EL (cell line): Measurements from ENCODE around the gene IFNL1.
"Not testable (repeated sequence)": the region's sequence is repeated elsewhere in the genome, so short reads cannot be mapped to it uniquely, and the experiment has no call there.

Source experiments
- DNase-seq: peaks from one replicate; pipeline ENCODE4 v3.0.0-alpha.2; 2016

IFNL1 gene

DNA sequence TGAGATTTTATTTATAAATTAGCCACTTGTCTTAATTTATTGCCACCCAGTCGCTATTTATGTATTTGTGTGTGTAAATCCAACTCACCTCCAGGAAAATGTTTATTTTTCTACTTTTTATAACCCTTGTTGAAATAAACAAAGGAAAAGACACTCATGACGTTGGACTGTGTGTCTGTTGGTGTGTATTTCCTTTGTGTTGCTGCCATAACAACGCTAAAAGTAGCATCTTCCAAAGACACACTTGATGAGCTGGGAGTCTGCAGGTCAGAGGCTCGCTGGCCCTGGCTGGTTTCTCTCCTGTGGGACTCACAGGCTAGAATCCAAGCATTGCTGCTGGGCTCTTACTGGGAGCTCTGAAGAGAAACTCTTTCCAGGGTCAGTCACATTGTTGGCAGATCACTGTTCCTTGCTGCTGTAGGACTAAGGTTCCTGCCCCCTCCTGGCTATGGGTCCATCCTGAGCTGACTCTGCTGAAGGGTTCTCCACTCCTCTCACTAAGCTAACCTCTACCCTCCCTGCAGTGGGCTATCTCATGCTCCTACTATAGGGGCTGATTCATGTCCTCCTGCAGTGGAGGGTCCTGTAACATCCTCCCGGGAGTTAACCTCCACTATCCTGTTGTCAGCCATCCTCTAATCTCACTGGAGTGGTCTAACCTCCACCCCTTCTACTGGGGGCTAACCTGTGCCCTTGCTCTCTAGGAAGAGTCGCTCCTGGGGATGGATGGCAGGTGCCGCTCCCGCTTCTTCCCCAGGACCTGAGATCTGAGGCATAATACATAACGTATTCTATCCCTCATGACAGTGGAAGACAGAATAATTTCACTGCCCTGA, 26.0 kb upstream of the IFNL1 start:
- DNase-seq: no peak

GRCh38 chr19:39273859-39274258, 22.3 kb upstream of the IFNL1 start:
- not testable (repeated sequence) for DNase-seq

GRCh38 chr19:39275578-39275977, 20.6 kb upstream of the IFNL1 start:
- DNase-seq: no peak

DNA sequence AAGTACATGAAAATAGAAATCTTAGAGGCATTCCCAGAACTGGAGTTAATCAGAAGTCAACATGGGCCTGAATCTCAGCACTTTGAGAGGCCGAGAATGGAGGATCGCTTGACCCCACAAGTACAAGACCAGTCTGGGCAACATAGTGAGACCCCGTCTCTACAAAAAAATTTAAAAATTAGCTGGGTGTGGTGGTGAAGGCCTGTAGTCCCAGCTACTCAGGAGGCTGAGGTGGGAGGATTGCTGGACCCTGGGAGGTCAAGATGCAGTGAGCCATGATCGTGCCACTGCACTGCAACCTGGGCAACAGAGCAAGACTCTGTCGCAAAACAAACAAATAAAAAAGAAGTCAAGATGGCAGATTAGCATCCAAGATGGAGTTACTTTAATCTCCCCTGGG, 19.5 kb upstream of the IFNL1 start:
- DNase-seq: no peak

GRCh38 chr19:39277598-39277997, 18.6 kb upstream of the IFNL1 start:
- peak; percentile 7 for DNase-seq

DNA sequence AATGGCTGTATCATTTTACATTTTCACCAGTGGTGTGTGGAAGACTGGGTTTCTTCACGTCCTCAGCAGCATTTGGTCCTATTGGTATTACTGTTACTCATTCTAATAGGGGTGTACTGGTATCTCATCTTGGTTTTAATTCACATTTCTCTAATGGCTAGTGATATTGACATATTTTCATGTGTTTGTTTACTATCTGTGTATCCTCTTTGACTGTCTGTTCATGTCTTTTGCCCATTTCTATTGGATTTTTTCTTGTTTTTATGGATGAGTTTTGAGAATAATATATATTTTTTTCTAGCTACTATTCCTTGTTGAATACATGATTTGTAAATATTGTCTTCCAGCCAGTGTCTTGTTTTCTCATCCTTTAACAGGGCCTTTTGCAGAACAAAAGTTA, 14.2 kb upstream of the IFNL1 start:
- DNase-seq: no peak

DNA sequence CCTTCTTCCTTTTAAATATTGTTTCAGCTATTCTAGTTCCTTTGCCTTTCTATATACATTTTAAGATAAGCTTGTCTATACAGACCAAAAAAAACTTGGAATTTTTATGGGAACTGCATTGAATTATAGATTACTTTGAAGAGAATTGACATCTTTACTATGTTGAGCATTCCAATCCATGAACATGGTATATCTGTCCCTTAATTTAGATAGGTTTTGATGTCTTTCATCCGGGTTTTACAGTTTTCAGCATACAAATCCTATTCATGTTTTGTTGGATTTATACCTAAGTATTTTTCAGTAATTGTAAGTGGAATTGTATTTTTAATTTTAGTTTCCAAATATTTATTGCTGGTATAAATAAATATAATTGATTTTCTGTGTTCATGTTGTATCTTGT, 12.2 kb upstream of the IFNL1 start:
- DNase-seq: no peak

GRCh38 chr19:39293394-39293793, 2.8 kb upstream of the IFNL1 start:
- DNase-seq: no peak

GRCh38 chr19:39296906-39297305, 699 bp downstream of the IFNL1 start:
- no peak for DNase-seq

DNA sequence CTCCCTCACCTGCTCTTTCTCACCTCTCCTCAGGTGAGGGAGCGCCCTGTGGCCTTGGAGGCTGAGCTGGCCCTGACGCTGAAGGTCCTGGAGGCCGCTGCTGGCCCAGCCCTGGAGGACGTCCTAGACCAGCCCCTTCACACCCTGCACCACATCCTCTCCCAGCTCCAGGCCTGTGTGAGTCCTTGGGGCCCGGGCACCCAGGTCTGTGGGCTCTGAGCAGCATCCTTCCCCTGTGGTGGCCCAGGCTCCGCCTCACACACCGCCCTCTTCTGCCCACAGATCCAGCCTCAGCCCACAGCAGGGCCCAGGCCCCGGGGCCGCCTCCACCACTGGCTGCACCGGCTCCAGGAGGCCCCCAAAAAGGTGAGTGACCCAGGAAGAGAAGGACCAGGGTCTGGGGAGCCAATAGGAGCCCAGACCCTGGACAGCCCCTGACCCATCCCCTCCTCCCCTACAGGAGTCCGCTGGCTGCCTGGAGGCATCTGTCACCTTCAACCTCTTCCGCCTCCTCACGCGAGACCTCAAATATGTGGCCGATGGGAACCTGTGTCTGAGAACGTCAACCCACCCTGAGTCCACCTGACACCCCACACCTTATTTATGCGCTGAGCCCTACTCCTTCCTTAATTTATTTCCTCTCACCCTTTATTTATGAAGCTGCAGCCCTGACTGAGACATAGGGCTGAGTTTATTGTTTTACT, 1.9 kb downstream of the IFNL1 start:
- no peak for DNase-seq

GRCh38 chr19:39299404-39299803, 3.2 kb downstream of the IFNL1 start:
- DNase-seq: no peak

- no peak for DNase-seq
Measured at GRCh38 chr19:39299832-39300231, 3.6 kb downstream of the IFNL1 start.

GRCh38 chr19:39301021-39301420, 4.8 kb downstream of the IFNL1 start:
- DNase-seq: no peak

DNA sequence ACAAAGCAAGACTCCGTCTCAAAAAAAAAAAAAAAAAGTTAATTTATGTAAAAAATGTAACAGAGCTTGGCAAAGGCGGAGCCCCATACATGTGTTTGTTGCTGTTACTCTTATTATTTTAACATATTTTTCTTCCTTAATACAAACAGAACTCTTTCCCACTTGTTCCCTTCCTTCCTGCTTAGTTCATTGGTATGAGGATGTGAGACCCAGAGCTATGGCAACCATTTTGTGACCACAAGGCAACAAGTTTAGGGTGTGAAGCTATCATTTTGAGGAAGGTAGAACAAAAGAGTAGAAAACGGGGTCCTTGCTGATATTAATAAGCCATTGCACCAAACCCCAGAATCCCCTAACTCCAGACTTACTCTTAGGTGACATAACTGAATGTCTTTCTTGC, 5.4 kb downstream of the IFNL1 start:
- no peak for DNase-seq

GRCh38 chr19:39303373-39304184, 7.4 kb downstream of the IFNL1 start:
- no peak for DNase-seq

- DNase-seq: no peak
Measured at GRCh38 chr19:39304185-39304513, 7.9 kb downstream of the IFNL1 start.

GRCh38 chr19:39304701-39305571, 8.7 kb downstream of the IFNL1 start:
- no peak for DNase-seq

DNA sequence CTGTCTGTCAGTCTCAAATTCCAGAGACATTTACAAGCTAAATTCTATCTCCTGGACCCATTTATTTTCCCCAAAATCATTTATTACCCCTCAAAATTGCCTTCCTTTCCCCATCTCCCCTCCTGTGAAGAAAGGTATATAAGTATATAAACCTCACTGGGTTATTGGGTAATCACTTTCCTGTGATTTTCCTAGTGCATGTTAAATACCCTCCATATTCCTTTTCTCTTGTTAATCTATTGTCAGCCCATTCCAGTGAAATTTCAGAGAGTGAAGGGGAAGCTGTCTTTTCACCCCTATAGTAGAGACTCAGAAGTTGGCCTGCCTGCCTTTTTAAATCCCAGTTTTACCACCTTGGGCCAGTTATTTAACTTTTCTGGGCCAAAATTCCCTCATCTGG, 9.9 kb downstream of the IFNL1 start:
- no peak for DNase-seq

- DNase-seq: no peak
Measured at GRCh38 chr19:39307046-39307821, 11.0 kb downstream of the IFNL1 start.

DNA sequence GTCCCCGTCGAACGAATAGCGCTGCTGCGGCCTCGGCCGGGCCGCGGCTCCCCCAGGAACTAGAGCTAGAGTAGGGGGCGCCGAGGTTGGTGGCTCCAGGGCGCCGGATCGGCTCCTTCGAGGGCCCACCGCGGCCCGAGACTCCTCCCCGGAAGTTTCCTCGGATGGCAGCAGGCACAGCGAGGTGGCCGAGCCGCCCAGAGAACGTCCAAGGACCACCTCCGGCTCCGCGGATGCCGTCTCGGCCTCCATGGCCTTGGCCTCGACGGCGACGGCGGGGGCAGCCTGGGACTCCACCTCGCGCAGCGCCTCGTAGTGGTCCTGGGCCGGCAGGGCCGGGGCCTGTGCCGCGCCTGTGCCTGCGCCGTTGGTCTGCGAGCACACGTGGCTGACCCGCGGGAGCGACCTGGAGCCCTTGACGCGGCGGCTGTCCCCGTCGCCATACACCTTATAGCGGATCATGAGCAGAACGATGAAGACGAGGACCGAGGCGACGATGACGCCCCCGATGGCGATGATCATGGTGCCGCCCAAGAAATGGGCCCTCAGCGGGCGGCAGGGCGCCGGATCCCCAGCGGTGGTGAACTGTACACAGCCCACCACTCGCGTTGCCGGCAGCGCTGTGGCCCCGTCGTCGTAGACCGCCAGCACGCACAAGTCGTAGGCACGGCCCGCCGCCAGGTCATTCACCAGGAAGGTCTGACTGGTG, 11.8 kb downstream of the IFNL1 start:
- DNase-seq: no peak
